Measurements from ENCODE around the gene MMD2.

Gene MMD2

GRCh38 chr7:4957847-4958476, 1.0 kb downstream of the MMD2 start:
- no peak for DNase-seq

DNA sequence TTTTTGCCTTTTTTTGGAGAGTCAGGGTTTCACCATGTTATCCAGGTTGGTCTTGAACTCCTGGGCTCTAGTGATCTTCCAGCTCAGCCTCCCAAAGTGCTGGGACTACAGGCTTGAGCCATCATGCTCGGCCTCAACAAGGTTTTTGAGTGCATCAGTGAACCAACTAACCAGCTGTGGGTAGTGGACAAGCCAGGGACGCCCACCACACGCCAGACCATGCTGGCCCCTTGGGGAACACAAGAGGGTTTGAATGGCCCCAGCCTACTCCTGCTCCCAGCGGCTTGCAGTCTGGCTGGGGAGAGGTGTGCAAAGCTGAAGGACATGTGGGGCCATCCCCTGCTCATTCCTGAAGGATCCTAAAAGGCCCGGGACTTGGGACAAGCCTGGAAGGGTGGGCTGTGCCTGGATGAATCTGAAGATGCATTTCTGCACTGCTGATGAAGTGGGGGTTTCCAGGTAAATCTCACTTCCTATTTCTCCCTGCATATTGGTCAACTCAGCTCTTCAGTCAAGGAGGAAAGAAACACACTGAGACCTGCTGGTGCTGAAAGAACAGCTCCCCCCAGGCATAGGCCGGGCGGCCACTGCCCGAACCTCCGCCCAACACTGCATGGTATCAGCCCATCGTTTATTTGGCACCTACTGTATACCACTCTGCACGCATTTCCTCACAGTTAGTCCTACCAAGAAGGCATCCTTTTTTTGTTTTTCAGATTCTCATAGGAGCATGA, 6.9 kb downstream of the MMD2 start:
- DNase-seq: no peak

GRCh38 chr7:4951304-4951703, 7.7 kb downstream of the MMD2 start:
- no peak for DNase-seq

DNA sequence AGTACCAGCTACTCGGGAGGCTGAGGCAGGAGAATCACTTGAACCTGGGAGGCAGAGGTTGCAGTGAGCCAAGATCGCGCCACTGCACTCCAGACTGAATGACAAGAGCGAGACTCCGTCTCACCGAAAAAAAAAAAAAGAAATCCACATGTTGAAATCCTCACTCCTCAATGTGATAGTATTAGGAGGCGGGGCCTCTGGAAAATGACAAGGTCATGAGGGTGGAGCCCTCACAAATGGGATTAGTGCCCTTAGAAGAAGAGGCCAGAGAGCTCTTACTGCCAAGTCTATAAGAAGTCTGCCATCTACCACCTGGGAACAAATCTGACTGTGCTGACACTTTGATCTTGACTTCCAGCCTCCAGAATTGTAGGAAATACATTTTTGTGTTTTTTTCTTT, 10.6 kb downstream of the MMD2 start:
- DNase-seq: no peak

DNA sequence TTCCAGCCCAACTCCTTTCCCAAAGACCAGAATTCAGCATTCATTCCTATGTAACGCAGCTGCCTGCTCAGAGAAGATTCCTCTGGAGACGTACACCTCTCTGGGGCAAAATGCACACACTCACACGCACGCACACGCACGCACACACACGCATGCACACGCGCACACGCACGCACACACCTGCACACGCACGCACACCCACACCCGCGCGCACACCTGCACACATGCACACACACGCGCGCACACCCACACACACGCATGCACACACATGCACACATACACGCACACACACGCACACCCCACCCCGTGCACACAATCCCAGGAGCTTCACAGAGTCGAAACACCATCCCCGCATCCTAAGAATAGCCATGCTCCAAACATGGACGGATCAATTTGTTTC, 13.0 kb downstream of the MMD2 start:
- DNase-seq: no peak

GRCh38 chr7:4944939-4945338, 14.0 kb downstream of the MMD2 start:
- DNase-seq: no peak

GRCh38 chr7:4943297-4943696, 15.7 kb downstream of the MMD2 start:
- DNase-seq: no peak

GRCh38 chr7:4939971-4940728, 18.8 kb downstream of the MMD2 start:
- DNase-seq: no peak

DNA sequence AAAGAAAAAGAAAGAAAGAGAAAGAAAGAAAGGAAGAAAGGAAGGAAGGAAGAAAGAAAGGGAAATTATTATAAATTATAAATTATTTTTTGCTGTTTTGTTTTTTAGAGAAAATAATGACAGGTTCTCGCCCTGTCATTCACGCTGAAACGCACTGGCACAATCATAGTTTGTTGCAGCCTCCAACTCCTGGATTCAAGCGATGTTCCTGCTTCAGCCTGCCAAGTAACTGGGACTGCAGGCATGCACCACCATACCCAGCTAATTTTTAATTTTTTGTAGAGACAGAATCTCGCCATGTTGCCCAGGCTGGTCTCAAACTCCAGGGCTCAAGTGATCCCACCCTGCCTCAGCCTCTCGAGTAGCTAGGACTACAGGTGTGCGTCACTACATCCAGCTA, 21.6 kb downstream of the MMD2 start:
- DNase-seq: no peak

GRCh38 chr7:4934419-4935025, 24.5 kb downstream of the MMD2 start:
- DNase-seq: no peak

GRCh38 chr7:4931943-4932342, 27.0 kb downstream of the MMD2 start:
- no peak for DNase-seq

- no peak for DNase-seq
Observed at GRCh38 chr7:4929005-4929404, 30.0 kb downstream of the MMD2 start.

DNA sequence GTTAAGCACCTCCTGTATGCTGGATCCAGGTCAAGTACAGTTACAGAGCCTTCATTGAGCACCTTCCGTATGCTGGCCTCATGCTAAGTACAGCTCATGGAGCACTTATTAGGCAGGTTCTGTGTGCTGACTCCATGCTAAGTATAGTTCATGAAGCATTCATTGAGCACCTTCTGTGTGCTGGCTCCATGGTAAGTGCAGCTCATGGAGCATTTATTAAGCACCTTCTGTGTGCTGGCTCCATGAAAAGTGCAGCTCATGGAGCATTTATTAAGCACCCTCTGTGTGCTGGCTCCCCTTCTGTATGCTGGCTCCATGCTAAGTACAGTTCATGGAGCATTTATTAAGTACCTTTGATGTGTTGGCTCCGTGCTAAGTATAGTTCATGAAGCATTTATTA, 30.5 kb downstream of the MMD2 start:
- no peak for DNase-seq

DNA sequence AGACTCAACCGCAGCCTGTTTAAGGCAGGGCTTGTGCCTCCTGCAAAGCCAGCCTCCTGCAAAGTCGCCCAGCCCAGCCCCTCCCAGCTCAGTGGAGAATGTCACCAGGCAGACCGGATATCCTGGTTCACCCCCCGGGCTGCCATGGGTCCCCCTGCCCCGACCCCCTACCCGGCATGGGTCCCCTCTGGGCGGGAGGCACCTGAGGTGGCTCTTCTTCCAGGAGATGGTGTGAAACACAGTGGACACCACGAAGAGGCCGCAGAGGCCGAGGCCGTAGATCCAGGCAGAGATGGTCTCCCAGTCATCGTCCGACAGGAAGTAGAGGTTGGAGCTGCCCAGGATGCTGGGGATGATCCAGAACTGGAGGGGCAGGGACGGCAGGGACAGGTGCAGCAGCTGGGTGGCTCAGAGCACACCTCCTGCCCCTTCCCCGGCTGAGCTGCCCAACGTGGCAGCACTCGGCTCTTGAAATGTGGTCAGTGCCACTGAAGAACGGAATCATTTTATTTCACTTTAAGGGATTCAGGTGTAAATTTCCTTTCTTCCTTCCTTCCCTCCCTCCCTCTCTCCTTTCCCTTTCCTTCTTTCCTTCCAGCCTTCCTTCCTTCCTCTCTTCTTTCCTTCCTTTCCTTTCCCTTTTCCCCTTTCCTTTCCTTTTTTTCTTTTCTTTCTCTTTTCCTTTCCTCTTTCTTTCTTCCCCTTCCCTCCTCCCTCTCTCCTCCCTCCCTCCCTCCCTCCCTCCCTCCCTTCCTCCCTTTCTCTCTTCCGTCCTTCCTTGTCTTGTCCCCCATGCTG, 38.8 kb downstream of the MMD2 start:
- DNase-seq: no peak

DNA sequence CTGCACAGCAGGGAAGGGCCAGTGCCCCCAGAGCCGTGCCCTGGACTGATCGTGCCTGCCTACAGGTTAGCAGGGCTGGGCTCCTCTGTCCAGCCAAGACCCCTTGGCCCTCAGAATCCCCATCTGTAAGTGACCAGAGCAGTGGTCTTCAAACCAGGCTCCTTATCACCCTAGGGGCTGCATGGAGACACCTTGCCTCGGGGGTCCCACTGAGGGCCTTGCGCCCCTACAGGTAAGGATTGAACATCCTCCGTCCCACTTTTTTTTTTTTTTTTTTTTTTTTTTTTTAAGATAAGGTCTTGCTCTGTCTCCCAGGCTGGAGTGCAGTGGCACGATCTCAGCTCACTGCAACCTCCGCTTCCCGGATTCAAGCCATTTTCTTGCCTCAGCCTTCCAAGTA, 42.9 kb downstream of the MMD2 start:
- no peak for DNase-seq

DNA sequence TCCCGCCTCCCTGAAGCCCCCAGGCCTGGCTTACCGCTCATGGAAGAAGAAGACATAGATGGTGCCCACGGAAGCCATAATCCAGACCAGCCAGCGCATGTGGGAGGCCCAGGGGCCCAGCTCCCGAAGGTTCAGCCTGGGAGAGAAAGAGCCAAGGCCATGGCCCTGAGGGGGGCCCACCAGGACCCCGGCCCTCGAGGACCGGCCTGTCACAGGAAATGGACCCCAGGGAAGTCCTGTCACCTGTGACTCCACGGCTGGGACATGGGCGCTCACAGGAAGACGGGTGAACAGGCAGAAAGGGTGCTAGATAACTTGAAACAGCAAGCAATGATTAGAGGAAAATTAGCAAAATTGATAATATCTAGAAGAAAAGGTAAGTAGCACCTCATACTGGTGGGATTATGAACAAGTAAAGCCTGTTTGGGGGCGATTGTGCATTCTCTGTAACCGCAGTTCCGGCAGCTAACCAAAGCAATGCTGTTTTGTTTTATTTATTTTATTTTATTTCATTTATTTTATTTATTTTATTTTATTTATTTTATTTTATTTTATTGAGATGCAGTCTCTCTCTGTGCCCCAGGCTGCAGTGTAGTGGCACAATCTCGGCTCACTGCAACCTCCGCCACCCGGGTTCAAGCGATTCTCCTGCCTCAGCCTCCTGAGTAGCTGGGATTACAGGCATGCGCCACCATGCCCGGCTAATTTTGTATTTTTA, 47.7 kb downstream of the MMD2 start:
- no peak for DNase-seq

DNA sequence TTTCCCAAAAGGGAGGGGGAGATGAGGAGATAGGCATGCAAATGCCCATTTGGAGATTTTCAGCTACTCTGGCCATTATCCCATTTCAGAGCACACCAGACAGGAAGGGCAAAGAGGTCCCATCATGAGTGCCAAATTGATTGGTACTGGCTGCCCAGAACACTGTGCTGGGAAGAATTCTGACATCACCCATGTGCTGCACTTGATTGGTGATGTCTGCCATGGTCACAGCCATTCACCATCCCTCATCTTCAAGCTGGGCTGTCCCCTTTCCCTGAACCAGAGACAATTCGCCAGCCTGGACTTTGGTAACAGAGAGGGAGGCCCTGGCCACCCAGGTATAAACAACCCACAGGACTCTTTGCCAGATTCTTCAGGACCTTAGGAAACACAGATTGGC, 52.3 kb downstream of the MMD2 start:
- DNase-seq: no peak

DNA sequence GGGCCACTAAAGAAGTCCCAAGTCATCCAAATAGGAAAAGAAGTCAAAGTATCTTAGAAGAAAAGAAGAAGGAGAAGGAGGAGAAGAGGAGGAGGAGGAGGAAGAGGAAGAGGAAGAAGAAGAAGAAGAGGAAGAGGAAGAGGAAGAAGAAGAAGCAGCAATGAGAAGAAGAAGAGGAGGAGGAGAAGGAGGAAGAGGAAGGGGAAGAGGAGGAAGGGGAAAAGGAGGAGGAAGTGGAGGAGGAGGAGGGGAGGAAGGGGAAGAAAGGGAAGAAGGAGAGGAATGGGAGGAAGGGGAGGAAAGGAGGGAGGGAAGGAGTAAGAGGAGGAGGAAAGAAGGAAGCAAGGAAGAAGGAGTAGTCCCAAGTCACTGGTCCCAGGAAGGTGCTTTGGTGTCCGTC, 53.8 kb downstream of the MMD2 start:
- no peak for DNase-seq

DNA sequence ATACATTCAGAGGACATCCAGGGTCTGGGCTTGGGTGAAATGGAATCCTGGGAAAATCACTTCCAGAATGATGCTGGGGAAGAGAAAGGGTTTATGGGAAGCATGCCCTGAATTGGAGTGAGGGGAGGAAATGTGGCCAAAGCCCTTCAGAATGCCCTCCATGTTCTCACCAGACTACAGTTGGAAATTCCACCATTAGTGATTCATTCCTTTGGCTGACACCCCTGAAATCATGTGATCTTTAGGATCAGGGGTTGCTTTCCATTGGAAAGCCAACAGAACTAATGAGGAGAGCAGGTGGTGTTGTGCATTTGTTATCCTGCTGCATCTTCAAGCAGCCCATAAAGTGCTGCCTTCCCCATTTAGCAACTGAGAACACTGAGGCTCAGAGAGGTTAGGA, 54.6 kb downstream of the MMD2 start:
- DNase-seq: no peak

GRCh38 chr7:4895766-4896165, 63.2 kb downstream of the MMD2 start:
- no peak for DNase-seq

GRCh38 chr7:4894482-4894881, 64.5 kb downstream of the MMD2 start:
- no peak for DNase-seq

GRCh38 chr7:4893929-4894475, 65.0 kb downstream of the MMD2 start:
- no peak for DNase-seq

All from activated CD4-positive, CD25-positive, alpha-beta regulatory T cell treated with anti-CD3 and anti-CD28 coated beads, Interleukin-2, amount 50 U/mL, for 72 hours (primary cell).